ENCODE data around the gene CD300LB.
A peak's percentile ranks its signal among the peaks of the same experiment; 100 is the strongest.
"Not testable (repeated sequence)": the region's sequence is repeated elsewhere in the genome, so short reads cannot be mapped to it uniquely, and the experiment has no call there.

Gene CD300LB

DNA sequence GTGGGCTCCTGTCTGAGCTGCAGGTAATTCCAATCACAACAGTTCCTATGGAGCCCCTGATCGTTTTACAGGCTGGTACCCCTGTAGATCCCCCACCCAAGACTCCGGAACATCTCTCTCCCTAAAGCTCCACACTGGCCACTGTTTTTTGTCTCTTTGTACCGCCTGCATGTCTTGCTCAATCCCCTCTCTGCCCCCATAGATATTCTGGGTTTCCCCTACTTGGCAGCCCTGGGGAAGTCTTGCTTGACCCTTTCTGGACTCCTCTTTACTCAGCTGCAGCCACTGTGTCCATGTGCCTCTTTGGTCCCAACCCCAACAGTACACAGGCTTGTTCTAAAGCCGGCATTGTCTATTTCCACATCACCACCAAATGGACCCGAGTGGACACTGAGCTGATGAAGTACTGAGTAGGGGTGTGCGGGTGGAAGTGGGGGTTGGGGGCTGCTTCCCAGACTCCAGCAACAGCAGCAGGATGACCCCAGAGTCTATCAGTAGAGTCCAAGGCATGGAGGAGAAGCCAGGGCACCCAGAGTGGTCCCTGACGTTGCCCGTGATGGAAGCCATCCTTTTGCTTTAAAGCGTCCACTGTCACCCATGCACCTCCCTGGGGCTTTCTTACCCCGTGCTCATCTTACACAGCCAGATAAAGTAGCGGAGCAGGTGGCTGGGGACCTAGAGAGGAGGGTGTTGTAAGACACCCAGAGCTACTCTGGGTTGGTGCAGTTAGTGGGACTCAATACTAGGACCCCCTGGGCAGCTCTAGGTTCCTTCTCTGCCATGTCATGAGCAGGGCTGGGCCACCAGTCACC is 6.4 kb downstream of the CD300LB start:
- DNase-seq = peak; percentile 42 to 76 (median 74)

DNA sequence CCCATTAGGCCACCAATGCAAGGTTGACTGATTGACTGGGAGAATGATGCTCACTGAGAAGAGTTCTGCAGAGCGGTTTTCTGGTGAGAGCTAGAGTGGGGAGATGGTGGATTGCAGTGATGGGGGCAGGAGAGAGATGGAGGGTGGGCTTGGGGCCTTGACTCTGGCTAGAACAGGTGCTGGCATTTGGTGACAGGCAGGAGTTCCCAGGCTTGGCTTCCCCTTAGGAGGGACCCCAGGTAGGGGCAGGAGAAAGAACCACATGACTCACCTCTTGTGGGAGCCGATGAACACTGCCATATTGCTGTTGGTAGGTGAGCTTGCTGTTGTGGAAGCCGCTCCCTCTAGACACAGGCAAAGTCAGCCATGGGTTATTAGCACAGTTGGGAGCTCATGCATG is 8.0 kb downstream of the CD300LB start:
- no peak for DNase-seq

DNA sequence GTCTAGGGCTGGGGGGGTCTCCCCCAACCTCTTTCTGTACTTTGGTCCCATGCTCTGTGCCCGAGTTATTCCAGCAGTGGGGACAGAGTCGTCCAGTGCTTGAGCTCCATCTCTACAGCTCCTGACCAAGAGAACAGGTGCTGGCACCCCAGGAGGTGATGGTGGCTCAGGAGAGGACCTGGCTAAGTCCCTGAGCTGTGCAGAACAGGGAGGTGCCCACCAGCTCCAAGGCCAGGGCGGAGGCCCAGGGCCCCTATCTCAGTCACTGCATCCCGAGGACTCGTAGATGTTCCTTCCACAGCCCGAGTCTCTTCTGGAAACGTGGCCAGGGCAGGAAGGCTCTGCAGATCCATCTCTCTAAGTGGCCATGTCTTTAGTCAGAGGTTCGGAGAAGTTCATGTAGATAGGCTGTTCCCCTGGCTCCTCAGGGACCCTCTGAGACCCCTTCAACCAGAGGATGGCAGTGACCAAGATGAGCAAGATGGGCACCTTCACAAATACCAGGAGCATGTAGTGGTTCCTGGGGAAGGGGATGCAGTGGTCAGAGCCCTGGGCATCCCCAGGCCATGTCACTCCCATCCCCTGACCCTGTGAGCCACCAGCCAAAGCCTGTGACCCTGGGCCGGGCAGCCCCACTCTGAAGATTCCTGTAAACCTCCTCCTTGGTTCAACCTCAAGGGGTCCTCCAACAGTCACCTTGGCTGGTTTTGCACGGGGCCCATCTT is 8.7 kb downstream of the CD300LB start:
- no peak for DNase-seq

DNA sequence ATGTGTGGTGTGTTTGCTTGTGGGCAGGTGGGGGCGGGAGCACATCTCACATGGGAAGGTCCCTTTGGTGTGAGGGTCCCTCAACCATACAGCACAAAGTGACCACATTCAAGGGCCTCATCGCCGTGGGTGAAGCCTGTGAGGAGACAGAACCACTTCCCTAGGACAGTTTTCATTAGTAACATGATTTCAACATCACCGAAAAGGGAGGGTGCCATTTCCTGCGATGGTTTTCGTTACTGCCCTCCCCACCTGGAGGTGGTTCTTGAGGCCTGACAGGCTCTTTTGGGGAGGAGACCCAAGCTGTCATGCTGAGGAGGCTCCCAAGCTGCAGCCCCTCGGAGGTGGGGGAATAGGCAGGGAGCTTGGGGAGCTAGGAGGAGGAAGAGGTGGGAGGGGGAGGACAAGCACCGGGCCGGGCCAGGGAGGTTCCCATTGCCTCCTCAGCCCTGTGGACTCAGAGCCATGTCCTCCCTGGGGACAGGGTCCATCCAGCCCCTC is 9.5 kb downstream of the CD300LB start:
- peak; percentile 80 to 91 (median 87) for DNase-seq

DNA sequence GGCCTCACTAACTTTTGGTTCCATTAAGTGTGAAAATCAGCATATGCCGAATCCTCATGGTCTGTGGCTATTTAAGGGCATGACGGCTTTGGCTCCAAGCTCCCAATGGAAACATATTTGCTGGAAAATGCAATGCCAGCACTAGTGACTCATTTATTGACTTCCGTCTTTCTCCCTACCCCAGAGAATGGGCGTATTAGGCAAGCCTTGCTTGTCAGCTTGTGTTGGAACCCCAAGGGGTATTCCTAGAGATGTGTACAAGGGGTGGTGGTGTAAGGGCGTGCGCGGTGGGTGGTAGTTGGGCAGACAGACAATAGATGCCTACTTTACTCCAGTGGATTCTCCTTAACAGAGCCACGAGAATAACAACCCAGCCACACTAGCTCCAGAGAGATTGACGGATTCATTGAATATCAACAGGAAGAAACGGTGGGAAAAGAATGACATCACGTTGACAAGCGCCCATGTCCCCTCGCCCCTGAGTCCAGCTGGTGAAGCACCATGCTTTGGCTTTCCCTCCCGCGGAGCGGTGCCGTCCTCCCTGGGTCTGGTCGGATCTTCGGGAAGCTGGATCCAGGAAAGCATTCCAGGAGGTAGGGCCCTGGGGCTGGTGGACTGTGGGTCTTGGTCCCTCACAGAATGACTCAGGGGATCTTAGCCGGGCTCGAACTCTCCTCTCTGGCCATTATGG is 10.3 kb downstream of the CD300LB start:
- peak; percentile 91 to 99 (median 96) for DNase-seq

DNA sequence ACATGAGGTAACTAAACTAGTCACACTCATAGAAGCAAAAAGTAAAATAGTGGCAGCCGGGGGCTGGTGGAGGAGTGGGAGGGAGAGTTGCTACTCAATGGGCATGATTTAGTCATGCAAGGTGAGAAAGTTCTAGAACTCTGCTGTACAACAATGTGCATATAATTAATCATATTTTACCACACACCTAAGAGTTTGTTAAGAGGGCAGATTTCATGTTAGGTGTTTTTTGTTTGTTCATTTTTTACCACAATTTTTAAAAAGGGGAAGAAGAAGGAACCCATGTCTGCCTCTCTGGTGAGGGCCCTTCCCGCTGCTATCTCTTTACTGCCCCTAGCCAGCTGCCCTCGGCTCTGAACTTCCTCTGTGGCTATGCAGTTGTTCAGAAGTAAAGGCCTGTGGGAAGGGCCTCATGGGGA is 11.2 kb downstream of the CD300LB start:
- peak; percentile 77 to 91 (median 88) for DNase-seq

DNA sequence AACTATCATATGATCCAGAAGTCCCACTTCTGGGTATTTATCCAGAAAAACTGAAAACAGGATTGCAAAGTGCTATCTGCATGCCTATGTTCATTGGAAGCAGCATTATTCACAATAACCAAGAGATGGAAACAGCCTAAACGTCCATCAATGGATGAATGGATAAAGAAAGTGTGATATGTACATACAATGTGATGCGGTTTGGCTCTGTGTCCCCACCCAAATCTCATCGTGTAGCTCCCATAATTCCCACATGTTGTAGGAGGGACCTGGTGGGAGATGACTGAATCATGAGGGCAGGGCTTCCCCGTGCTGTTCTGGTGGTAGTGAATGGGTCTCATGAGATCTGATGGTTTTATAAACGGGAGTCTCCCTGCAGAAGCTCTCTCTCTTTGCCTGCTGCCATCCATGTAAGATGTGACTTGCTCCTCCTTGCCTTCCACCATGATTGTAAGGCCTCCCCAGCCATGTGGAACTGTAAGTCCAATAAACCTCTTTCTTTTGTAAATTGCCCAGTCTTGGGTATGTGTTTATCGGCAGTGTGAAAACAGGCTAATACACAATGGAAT is 12.8 kb downstream of the CD300LB start:
- DNase-seq = not testable (repeated sequence)

DNA sequence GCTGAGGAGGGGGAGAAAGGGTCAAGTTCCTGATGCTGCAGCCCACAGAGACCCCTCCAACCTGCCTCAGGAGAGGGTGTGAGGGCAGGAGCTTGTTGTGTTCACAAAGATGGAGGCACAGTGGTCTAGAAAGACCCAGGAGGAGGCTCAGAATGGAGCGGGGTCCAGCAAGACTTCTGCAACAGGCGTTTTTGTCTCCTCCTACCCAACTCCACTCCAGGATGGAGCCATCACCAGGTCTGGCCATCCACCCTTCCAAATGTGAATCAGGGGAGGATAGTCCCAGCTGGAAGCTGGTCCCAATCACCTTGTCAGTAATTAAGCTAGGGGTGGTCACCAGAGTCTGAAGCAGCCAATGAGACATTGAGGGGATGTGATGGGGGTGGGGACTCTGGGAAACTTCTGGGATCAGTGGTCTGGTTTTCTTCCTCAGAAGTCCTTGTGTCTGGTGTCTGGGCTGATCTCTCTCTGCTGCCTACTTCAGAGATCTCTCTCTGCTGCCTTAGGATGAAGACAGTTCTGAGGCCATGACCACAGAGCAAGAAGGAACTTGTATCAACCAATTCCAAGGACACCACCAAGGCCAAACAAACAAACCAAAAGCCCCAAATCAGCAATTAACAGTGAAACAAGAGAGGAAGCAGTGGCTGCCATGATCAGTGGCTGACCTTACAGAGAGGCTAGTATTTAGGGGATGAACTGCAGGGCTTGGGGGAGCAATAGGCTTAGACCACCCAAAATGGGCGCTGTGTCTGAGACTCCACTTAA is 14.5 kb downstream of the CD300LB start:
- DNase-seq = peak; percentile 60 to 82 (median 72)

DNA sequence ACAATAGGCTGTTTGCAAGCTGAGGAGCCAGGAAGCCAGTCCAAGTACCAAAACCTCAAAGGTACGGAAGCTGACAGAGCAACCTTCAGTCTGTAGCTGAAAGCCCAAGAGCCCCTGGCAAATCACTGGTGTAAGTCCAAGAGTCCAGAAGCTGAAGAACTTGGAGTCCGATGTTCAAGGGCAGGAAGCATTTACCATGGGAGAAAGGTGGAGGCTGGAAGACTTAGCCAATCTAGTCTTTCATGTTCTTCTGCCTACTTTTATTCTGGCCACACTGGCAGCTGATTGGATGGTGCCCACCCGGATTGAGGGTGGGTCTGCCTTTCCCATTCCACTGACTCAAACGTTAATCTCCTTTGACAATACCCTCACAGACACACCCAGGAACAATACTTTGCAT is 15.3 kb downstream of the CD300LB start:
- DNase-seq = no peak

DNA sequence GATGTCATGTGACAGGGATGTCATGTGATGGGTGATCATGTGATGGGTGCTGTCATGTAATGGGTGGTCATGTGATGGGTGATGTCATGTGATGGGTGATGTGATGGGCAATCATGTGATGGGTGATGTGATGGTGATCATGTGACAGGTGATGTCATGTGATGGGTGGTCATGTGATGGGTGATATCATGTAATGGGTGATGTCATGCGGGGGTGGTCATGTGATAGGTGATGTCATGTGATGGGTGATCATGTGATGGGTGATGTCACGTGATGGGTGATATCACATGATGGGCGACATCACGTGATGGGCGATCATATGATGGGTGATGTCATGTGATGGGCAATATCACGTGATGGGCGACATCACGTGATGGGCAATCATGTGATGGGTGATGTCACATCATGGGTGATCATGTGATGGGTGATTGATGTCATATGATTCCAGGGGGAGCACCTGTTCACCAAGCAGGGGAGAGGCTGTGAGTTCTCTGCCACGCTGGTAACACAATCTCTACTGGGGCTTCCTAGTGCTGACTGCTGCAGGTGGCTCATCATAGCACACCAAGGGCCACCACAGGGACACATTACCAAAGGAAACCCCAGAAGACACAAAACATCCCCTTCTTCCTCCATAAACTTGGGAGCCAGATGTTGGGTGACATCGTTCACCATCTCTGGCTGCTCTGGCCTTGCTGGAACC is 16.5 kb downstream of the CD300LB start:
- peak; percentile 61 to 74 (median 66) for DNase-seq

DNA sequence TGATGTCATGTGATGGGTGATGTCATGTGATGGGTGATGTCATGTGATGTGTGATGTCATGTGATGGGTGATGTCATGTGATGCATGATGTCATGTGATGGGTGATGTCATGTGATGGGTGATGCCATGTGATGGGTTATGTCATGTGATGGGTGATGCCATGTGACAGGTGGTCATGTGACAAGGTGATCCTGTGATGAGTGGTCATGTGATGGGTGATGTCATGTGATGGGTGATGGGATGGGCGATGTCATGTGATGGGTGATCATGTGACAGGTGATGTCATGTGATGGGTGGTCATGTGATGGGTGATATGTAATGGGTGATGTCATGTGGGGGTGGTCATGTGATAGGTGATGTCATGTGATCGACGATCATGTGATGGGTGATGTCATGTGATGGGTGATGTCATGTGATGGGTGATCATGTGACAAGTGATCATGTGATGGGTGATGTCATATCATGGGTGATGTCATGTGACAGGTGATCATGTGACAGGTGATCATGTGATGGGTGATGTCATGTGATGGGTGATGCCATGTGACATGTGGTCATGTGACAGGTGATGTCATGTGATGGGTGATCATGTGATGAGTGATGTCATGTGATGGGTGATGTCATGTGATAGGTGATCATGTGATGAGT is 17.2 kb downstream of the CD300LB start:
- DNase-seq = peak; percentile 63 to 79 (median 72)

DNA sequence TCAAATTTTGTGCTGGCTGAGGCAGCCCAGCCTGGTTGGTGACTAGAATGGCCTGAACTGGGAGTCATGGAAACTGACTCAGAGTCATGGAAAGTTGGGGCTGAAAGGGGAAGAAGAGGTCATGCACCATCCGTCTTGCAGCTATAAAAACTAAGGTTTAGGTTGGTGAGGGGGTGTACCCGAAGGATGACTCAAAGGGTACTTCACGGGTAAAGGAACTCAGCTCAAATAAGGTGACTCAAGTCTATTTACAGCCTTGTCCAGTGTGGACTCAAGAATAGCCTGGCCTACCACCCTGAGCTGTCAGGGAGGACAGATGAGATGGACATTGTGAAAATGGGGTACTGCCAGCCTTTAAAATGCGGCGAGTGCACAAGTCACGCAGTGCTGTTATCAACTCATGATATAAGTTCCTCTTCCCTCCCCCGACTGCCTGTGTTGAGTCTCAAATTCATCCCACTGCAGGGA is 18.6 kb downstream of the CD300LB start:
- peak; percentile 91 to 99 (median 94) for DNase-seq

DNA sequence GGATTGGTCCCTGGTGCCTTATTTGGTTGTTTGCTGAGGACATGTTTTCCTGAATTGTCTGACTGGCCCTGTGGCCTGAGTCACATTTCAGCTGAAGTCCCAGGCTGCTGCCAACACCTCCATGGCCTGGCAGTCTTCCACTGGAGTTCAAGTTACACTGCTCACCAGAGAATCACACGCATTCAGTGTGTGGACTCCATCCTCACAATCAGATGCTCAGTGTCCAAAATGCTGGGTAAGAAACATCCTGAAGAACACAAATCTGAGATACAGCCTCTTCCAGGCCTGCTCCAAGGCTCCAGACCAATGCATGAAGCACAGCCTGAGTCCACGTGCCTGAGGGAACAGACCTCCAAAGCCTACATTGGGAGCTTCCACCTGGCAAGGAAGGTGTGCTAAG is 19.2 kb downstream of the CD300LB start:
- DNase-seq = peak; percentile 49 to 67 (median 58)

DNA sequence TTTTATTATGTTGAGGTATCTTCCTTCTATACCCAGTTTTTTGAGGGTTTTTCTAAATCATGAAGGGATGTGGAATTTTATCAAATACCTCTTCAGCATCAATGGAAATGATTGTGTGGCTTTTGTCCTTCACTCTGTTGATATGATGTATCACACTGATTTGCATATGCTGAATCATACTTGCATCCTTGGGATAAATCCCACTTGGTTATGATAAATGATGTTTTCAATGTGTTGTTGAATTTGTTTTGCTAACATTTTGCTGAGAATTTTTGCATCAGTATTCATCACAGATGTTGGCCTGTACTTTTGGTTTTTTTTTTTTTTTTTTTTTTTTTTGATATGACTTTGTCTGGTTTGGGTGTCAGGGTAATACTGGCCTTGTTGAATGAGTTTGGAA is 23.1 kb downstream of the CD300LB start:
- no peak for DNase-seq

DNA sequence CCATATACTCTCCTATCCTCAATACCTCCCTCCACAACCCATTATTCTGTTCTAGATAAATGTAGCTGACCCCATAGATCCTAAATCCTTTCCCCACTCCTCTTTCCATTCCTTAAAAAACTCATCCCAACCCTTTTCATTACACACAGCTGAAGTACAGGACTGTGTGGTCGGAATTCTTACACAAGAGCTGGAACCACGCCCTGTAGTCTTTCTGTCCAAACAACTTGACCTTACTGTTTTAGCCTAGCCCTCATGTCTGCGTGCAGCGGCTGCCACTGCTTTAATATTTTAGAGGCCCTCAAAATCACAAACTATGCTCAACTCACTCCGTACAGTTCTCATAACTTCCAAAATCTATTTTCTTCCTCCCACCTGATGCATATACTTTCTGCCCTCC is 27.3 kb downstream of the CD300LB start:
- DNase-seq = peak in 1 of 4 experiments; percentile 47

DNA sequence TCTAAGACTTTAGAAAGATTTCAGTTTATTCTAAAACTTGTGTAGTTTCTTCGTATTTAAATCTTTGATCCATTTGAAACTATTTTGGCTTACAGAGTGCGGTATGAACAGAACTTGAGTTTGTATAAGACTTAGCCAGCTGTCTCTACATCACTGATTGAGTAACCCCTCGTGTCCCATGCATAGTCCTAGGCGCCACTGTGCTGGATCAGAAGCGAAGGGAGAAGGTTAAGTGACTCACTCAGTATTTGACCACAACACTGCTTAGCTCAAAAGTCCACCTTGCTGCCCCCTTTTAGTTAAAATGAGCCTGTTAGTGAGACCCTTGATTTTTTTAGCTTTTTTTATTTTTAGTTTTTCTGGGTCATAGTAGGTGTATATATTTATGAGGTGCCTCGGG is 28.4 kb downstream of the CD300LB start:
- peak; percentile 52 to 77 (median 73) for DNase-seq

DNA sequence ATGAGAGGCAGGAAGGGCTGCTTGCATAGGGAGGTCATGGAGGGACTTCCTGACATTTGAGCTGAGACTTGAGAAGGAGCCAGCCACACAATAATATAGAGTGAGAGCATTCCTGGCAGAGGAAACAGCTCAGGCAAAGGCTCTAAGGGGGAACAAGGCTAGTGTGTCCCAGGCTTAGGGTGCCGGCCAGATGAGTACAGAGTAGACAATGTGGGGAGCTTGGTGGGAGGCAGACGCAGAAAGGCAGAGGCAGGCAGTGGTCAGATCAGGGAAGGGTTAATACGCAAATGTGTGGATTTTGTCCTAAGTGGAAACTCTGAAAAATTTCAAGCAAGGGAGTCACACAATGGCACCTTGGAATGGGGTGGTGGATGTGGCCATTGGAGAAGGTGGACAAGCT is 31.3 kb downstream of the CD300LB start:
- peak in 1 of 4 experiments; percentile 2 for DNase-seq

DNA sequence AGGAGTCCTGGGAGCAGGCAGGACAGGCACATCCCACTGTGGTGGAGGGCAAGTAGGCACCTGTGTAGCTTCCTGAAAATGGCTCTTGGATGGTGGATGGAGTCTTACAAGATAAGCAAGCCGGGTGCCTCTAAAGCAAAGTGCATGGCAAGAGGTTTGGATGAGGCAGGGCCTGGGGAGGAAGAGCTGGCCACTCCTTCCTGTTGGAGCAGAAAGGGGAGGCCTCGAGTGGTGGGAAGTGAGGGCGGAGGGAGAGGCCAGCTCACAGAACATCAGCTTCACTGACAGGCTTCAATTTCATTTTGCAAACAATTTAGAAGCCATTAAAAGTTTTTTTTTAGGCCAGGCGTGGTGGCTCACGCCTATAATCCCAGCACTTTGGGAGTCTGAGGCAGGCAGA is 33.8 kb downstream of the CD300LB start:
- DNase-seq = peak; percentile 44 to 69 (median 64)

DNA sequence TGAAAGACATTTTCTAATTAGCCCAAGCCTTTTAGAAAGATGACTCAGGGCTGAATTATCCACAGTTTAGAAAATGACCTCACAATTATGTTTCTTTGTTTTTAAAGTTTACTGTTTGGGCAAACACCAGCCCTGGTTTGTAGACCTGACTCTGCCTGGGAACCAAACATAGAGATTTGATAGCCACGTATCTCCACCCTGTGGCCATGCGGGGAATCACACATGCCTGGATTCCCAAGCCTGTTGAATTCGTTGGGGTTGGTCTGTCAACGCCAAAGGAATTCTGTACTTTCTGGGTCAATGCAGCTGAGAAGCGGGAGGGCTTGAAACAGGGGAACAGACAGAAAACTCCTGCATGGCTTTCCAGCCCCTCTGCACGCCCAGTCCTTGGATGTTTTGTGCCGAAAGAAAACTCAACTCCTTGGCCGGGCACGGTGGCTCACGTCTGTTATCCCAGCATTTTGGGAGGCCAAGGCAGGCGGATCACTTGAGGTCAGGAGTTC is 37.9 kb downstream of the CD300LB start:
- DNase-seq = peak; percentile 82 to 89 (median 86)

DNA sequence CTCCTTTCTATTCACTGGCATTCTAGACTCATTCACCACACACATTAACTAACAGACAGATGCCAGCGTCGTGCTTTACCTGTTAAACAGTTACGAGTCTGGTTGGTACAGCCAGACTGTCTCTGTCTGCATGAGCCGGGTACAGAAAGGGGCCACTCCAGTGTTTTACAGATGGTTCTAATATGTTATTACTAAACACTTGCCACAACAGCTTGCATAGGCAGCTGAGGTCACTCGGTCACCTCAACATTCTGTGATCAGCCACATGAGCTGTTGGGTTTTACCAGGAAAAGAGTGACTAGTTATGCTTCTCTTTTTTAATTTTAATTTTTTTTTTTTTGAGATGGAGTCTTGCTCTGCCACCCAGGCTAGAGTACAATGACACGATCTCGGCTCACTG is 39.6 kb downstream of the CD300LB start:
- peak; percentile 70 to 89 (median 82) for DNase-seq

Data from suppressor macrophage (primary cell).